OCI-LY7 (cell line): ENCODE measurements around the gene TBX2.

ENCODE experiments used
- EZH2phosphoT487 ChIP-seq: fragments of 200-600 bp; sonication (generic); IDR thresholded peaks from 2 replicates; pipeline ENCODE4 v1.6.1; 2018; ENCODE audit warnings: low read depth, borderline replicate concordance, mild to moderate bottlenecking, mixed run types, antibody characterized with exemption, low read length, moderate library complexity, mixed read lengths
- TF ChIP-seq, protein P1 (sequence below): fragments of 200-600 bp; sonication (generic); conservative IDR thresholded peaks from 2 replicates; pipeline ENCODE4 v1.5.1; 2014; ENCODE audit warnings: mild to moderate bottlenecking, antibody characterized with exemption, low read length, moderate library complexity, mixed read lengths

DNA sequence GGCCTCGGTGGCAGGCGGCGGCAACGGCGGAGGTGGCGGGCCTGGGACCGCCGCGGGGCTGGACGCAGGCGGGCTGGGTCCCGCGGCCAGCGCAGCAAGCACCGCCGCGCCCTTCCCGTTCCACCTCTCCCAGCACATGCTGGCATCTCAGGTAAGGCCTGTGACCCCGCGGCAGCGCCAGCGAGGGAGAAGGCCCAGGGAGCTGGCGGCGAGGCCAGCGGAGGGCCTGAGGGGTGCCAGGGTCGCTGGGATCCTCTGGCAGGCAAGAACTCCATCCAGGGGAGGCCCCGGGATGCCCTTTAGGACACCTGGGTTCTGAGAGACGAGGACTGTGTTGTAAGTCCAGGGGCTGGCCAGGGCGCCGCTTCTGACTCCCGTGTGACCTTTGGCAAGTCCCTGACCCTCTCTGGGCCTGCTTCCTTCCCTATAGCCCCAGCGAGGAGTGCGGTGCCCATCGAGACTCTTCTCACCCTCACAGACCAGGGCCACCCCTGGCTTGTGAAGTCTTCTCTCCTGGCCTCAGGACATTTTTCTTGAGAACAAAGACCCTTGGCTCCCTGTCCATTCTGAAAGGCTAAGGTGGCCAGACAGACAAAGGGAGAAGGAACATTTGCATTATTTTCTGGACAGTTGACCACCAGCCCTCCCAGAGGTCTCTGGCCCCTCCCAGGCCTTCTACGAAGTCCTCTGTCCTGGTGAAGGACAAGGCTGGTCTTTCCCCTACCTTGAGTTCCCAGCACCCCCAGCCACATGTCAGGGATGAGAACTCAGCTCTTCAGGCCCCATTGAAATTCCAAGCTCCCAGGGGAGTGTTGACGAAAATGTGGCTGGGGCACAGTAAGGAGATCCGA, 6.3 kb downstream of the TBX2 start:
- TF ChIP-seq, protein P1, sequence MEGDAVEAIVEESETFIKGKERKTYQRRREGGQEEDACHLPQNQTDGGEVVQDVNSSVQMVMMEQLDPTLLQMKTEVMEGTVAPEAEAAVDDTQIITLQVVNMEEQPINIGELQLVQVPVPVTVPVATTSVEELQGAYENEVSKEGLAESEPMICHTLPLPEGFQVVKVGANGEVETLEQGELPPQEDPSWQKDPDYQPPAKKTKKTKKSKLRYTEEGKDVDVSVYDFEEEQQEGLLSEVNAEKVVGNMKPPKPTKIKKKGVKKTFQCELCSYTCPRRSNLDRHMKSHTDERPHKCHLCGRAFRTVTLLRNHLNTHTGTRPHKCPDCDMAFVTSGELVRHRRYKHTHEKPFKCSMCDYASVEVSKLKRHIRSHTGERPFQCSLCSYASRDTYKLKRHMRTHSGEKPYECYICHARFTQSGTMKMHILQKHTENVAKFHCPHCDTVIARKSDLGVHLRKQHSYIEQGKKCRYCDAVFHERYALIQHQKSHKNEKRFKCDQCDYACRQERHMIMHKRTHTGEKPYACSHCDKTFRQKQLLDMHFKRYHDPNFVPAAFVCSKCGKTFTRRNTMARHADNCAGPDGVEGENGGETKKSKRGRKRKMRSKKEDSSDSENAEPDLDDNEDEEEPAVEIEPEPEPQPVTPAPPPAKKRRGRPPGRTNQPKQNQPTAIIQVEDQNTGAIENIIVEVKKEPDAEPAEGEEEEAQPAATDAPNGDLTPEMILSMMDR = no peak
- TF ChIP-seq EZH2phosphoT487 = no peak
